SK-N-SH treated with all-trans-retinoic acid at 6 μM for 48 hours (cell line): ENCODE data around the gene INS.

ENCODE experiments used
- ATAC-seq: fragments of 200-7000 bp; cut with Tn5 transposase; 3 replicates; pipeline ENCODE4 v1.9.1; 2020; ENCODE audit warnings: mild to moderate bottlenecking, moderate library complexity
- ARNTL ChIP-seq: fragments of 450-650 bp; formaldehyde crosslinking; IDR thresholded peaks from 2 replicates; pipeline ENCODE4 v1.5.0; 2020; ENCODE audit warnings: low read depth, mild to moderate bottlenecking, moderate library complexity, borderline replicate concordance
- CREB5 ChIP-seq: fragments of 250-450 bp; sonication (Bioruptor Pico); IDR thresholded peaks from 2 replicates; pipeline ENCODE4 v1.5.1; 2020; ENCODE audit warnings: low read depth, mild to moderate bottlenecking, moderate library complexity
- CSDC2 ChIP-seq: fragments of 250-450 bp; sonication (Bioruptor Pico); IDR thresholded peaks from 2 replicates; pipeline ENCODE4 v1.5.0; 2020; ENCODE audit warnings: mild to moderate bottlenecking, moderate library complexity
- CSRNP3 ChIP-seq: fragments of 250-450 bp; sonication (Bioruptor Pico); IDR thresholded peaks from 2 replicates; pipeline ENCODE4 v1.5.1; 2021; ENCODE audit warnings: mild to moderate bottlenecking, moderate library complexity
- GLIS3 ChIP-seq: fragments of 250-450 bp; sonication (Bioruptor Pico); IDR thresholded peaks from 2 replicates; pipeline ENCODE4 v1.5.0; 2020; ENCODE audit warnings: mild to moderate bottlenecking, moderate library complexity
- ISL1 ChIP-seq: fragments of 250-450 bp; sonication (Bioruptor Pico); IDR thresholded peaks from 2 replicates; pipeline ENCODE4 v2.1.2; 2022; ENCODE audit warnings: mild to moderate bottlenecking, moderate library complexity
- OSR1 ChIP-seq: fragments of 250-450 bp; sonication (Bioruptor Pico); IDR thresholded peaks from 2 replicates; pipeline ENCODE4 v1.8.0; 2022; ENCODE audit warnings: moderate library complexity, mild to moderate bottlenecking, inconsistent platforms
- PPARA ChIP-seq: fragments of 250-450 bp; sonication (Bioruptor Pico); IDR thresholded peaks from 2 replicates; pipeline ENCODE4 v1.5.0; 2020; ENCODE audit warnings: mild to moderate bottlenecking, borderline replicate concordance
- RARB ChIP-seq: fragments of 250-450 bp; sonication (Bioruptor Pico); IDR thresholded peaks from 2 replicates; pipeline ENCODE4 v1.8.0; 2021; ENCODE audit warnings: mild to moderate bottlenecking, moderate library complexity
- SNAI2 ChIP-seq: fragments of 250-450 bp; sonication (Bioruptor Pico); IDR thresholded peaks from 2 replicates; pipeline ENCODE4 v1.5.0; 2020; ENCODE audit warnings: mild to moderate bottlenecking, moderate library complexity
- TCF4 ChIP-seq: fragments of 250-450 bp; sonication (Bioruptor Pico); IDR thresholded peaks from 2 replicates; pipeline ENCODE4 v1.8.0; 2021; ENCODE audit warnings: mild to moderate bottlenecking, moderate library complexity, borderline replicate concordance
- TSHZ2 ChIP-seq: fragments of 250-450 bp; sonication (Bioruptor Pico); IDR thresholded peaks from 2 replicates; pipeline ENCODE4 v1.5.0; 2020; ENCODE audit warnings: mild to moderate bottlenecking, moderate library complexity
- ZC3H10 ChIP-seq: fragments of 250-450 bp; sonication (Bioruptor Pico); IDR thresholded peaks from 2 replicates; pipeline ENCODE4 v1.5.1; 2021; ENCODE audit warnings: mild to moderate bottlenecking, moderate library complexity
- ZFP3 ChIP-seq: fragments of 250-450 bp; sonication (Bioruptor Pico); IDR thresholded peaks from 2 replicates; pipeline ENCODE4 v1.5.0; 2020; ENCODE audit warnings: mild to moderate bottlenecking, moderate library complexity
- ZFP30 ChIP-seq: fragments of 450-650 bp; formaldehyde crosslinking; IDR thresholded peaks from 2 replicates; pipeline ENCODE4 v1.5.0; 2022; ENCODE audit warnings: mild to moderate bottlenecking, moderate library complexity
- ZNF565 ChIP-seq: fragments of 450-650 bp; formaldehyde crosslinking; conservative IDR thresholded peaks from 2 replicates; pipeline ENCODE4 v1.5.0; 2020; ENCODE audit warnings: low read depth, mild to moderate bottlenecking, moderate library complexity
- ZNF70 ChIP-seq: fragments of 450-650 bp; formaldehyde crosslinking; IDR thresholded peaks from 2 replicates; pipeline ENCODE4 v1.5.0; 2020; ENCODE audit warnings: mild to moderate bottlenecking, moderate library complexity
- TF ChIP-seq, protein P1 (sequence below): fragments of 250-450 bp; sonication (Bioruptor Pico); IDR thresholded peaks from 2 replicates; pipeline ENCODE4 v1.8.0; 2021; ENCODE audit warnings: low read depth, mild to moderate bottlenecking, moderate library complexity, borderline replicate concordance
- TF ChIP-seq, protein P2 (sequence below): fragments of 250-450 bp; sonication (Bioruptor Pico); IDR thresholded peaks from 2 replicates; pipeline ENCODE4 v1.8.0; 2020; ENCODE audit warnings: mild to moderate bottlenecking, moderate library complexity, borderline replicate concordance

INS gene

GRCh38 chr11:2202900-2203439 lies 42.0 kb upstream of the INS start:
- no peak for ATAC-seq
- TF ChIP-seq TCF4 (CRISPR knock-in tag), result no peak
- no peak for TF ChIP-seq ZFP30
- TF ChIP-seq ZNF565 (CRISPR knock-in tag), result no peak
- TF ChIP-seq PPARA (CRISPR knock-in tag), result no peak
- no peak for TF ChIP-seq RARB (CRISPR knock-in tag)
- TF ChIP-seq TSHZ2, result no peak
- no peak for TF ChIP-seq ZFP3 (CRISPR knock-in tag)

GRCh38 chr11:2202071-2202899 lies 41.3 kb upstream of the INS start:
- ATAC-seq, result no peak
- TF ChIP-seq TSHZ2 (no peak), RARB (CRISPR knock-in tag) (no peak), OSR1 (CRISPR knock-in tag) (no peak), ISL1 (CRISPR knock-in tag) (no peak), TCF4 (CRISPR knock-in tag) (no peak), CSRNP3 (CRISPR knock-in tag) (no peak), ARNTL (no peak), ZFP3 (CRISPR knock-in tag) (no peak), PPARA (CRISPR knock-in tag) (no peak), GLIS3 (no peak), SNAI2 (CRISPR knock-in tag) (no peak), ZC3H10 (CRISPR knock-in tag) (no peak), ZFP30 (no peak)
- TF ChIP-seq, protein P1, sequence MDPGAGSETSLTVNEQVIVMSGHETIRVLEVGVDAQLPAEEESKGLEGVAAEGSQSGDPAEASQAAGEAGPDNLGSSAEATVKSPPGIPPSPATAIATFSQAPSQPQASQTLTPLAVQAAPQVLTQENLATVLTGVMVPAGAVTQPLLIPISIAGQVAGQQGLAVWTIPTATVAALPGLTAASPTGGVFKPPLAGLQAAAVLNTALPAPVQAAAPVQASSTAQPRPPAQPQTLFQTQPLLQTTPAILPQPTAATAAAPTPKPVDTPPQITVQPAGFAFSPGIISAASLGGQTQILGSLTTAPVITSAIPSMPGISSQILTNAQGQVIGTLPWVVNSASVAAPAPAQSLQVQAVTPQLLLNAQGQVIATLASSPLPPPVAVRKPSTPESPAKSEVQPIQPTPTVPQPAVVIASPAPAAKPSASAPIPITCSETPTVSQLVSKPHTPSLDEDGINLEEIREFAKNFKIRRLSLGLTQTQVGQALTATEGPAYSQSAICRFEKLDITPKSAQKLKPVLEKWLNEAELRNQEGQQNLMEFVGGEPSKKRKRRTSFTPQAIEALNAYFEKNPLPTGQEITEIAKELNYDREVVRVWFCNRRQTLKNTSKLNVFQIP (CRISPR knock-in tag), result no peak
- TF ChIP-seq, protein P2, sequence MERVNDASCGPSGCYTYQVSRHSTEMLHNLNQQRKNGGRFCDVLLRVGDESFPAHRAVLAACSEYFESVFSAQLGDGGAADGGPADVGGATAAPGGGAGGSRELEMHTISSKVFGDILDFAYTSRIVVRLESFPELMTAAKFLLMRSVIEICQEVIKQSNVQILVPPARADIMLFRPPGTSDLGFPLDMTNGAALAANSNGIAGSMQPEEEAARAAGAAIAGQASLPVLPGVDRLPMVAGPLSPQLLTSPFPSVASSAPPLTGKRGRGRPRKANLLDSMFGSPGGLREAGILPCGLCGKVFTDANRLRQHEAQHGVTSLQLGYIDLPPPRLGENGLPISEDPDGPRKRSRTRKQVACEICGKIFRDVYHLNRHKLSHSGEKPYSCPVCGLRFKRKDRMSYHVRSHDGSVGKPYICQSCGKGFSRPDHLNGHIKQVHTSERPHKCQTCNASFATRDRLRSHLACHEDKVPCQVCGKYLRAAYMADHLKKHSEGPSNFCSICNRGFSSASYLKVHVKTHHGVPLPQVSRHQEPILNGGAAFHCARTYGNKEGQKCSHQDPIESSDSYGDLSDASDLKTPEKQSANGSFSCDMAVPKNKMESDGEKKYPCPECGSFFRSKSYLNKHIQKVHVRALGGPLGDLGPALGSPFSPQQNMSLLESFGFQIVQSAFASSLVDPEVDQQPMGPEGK (CRISPR knock-in tag), result no peak
- TF ChIP-seq, all 23 proteins: peak for 0

DNA sequence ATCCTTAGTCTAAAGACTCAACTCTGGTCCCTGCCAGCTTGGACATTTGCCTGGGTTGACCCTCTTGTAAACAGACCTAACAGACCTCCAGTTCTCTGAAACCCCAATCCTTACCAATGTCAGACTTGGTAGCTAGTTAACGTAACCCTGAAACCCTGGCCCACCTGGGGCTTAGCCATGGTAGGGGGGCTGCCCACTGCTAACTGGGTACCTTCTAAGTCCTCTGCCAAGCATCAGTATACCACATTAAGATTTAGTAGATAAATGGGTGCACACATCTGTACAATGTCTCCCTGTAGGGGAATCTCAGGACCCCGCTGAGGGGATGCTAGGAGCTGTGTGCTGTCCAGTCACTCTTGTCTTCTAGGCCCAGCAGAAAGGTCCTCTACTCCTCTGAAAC lies 40.5 kb upstream of the INS start:
- no peak for ATAC-seq
- TF ChIP-seq TCF4 (CRISPR knock-in tag) (no peak), ZNF565 (CRISPR knock-in tag) (no peak), ZFP30 (no peak), ZFP3 (CRISPR knock-in tag) (no peak), RARB (CRISPR knock-in tag) (no peak), PPARA (CRISPR knock-in tag) (no peak), ZNF70 (no peak), CSRNP3 (CRISPR knock-in tag) (no peak), ISL1 (CRISPR knock-in tag) (no peak), CREB5 (CRISPR knock-in tag) (no peak), CSDC2 (no peak), OSR1 (CRISPR knock-in tag) (no peak), SNAI2 (CRISPR knock-in tag) (no peak)
- TF ChIP-seq, protein P1 (CRISPR knock-in tag), result no peak
- TF ChIP-seq, all 23 proteins: peak for 0
